Neutrophil (primary cell): ENCODE data around the gene RANBP10.
A peak's percentile ranks its signal among the peaks of the same experiment; 100 is the strongest.

ENCODE experiments used
- H3K27ac ChIP-seq: fragments of 200-600 bp; sonication (generic); 2 replicates; pipeline ENCODE4 v1.5.1; 2016; ENCODE audit warnings: mild to moderate bottlenecking, moderate library complexity
- H3K27me3 ChIP-seq: fragments of 200-600 bp; sonication (generic); 2 replicates; pipeline ENCODE4 v1.6.0; 2016; ENCODE audit warnings: mild to moderate bottlenecking
- H3K36me3 ChIP-seq: fragments of 200-600 bp; sonication (generic); 2 replicates; pipeline ENCODE4 v1.5.1; 2017
- H3K4me1 ChIP-seq, 2 experiments: fragments of 200-600 bp in 1 of 2; sonication (generic) in 1 of 2; 1 replicate in 1 of 2; 2 replicates in 1 of 2; pipeline versions ENCODE4 v1.5.1 to v1.6.1; 2013 to 2016; ENCODE audit warnings: low read depth in 1 of 2, low read length in 1 of 2, mild to moderate bottlenecking in 1 of 2, moderate library complexity in 1 of 2; ENCODE audit not compliant: control insufficient read depth in 1 of 2, insufficient read depth in 1 of 2
- H3K4me3 ChIP-seq, 2 experiments: fragments of 200-600 bp in 1 of 2; sonication (generic) in 1 of 2; 1 replicate in 1 of 2; 2 replicates in 1 of 2; pipeline ENCODE4 v1.5.1; 2013 to 2016; ENCODE audit warnings: low read depth in 1 of 2, low read length in 1 of 2, mild to moderate bottlenecking in 1 of 2, moderate library complexity in 1 of 2
- H3K9me3 ChIP-seq: fragments of 200-600 bp; sonication (generic); 2 replicates; pipeline ENCODE4 v1.5.1; 2016
- CTCF ChIP-seq: fragments of 200-600 bp; sonication (generic); IDR thresholded peaks from 2 replicates; pipeline ENCODE4 v1.5.1; 2016; ENCODE audit warnings: antibody characterized with exemption

The RANBP10 gene

GRCh38 chr16:67806428-67807147 lies at the start of gene RANBP10, which contains the start of gene TSNAXIP1:
Gene RANBP10 (minus strand): TSS chr16:67806560. CDS start chr16:67806536, 24 bp downstream.
Gene TSNAXIP1 (plus strand): TSS chr16:67806889. CDS start chr16:67807150, 261 bp downstream.
- TF ChIP-seq CTCF = peak; percentile 29
- no peaks in the 10 kb centered on the region for H3K27me3 ChIP-seq
- no peaks in the 10 kb centered on the region for H3K9me3 ChIP-seq
- H3K27ac ChIP-seq = peak within 1 kb of the TSS; percentile 84
- H3K36me3 ChIP-seq = no peaks in the 10 kb centered on the region
- peaks cover 25 to 28% of the 10 kb centered on the region in 2 experiments for H3K4me1 ChIP-seq
- H3K4me3 ChIP-seq = peak within 1 kb of the TSS; percentile 80 to 99

- no peak overlapping the region for H3K27ac ChIP-seq
- no peaks in the 10 kb centered on the region for H3K36me3 ChIP-seq
- H3K9me3 ChIP-seq = no peaks in the 10 kb centered on the region
- no peak for TF ChIP-seq CTCF
- no peak overlapping the region for H3K4me3 ChIP-seq
- peaks cover 0 to 4% of the 10 kb centered on the region in 2 experiments for H3K4me1 ChIP-seq
- no peaks in the 10 kb centered on the region for H3K27me3 ChIP-seq
Observed at GRCh38 chr16:67855789-67856188, 49.4 kb upstream of the RANBP10 start.

- H3K9me3 ChIP-seq = no peaks in the 10 kb centered on the region
- H3K36me3 ChIP-seq = no peaks in the 10 kb centered on the region
- H3K4me1 ChIP-seq = peaks cover 0 to 4% of the 10 kb centered on the region in 2 experiments
- H3K27ac ChIP-seq = no peak overlapping the region
- no peak for TF ChIP-seq CTCF
- H3K4me3 ChIP-seq = no peak overlapping the region
- no peaks in the 10 kb centered on the region for H3K27me3 ChIP-seq
Observed at GRCh38 chr16:67853670-67854069, 47.3 kb upstream of the RANBP10 start.

GRCh38 chr16:67848118-67848517 lies 41.8 kb upstream of the RANBP10 start:
- Histone ChIP-seq H3K9me3 (no peaks in the 10 kb centered on the region), H3K4me1 (peaks cover 30 to 44% of the 10 kb centered on the region in 2 experiments), H3K27me3 (no peaks in the 10 kb centered on the region), H3K27ac (no peak overlapping the region), H3K4me3 (no peak overlapping the region), H3K36me3 (no peaks in the 10 kb centered on the region)
- no peak for TF ChIP-seq CTCF

GRCh38 chr16:67847064-67847861 lies 40.9 kb upstream of the RANBP10 start, which contains the start of gene CENPT:
Gene CENPT (minus strand): TSS chr16:67847693. CDS start chr16:67833859, 13,834 bp downstream.
- no peak for TF ChIP-seq CTCF
- H3K27ac ChIP-seq = peak within 1 kb of the TSS; percentile 85
- H3K36me3 ChIP-seq = no peaks in the 10 kb centered on the region
- H3K9me3 ChIP-seq = no peaks in the 10 kb centered on the region
- H3K27me3 ChIP-seq = no peaks in the 10 kb centered on the region
- peaks cover 36 to 52% of the 10 kb centered on the region in 2 experiments for H3K4me1 ChIP-seq
- peak within 1 kb of the TSS; percentile 95 to 97 for H3K4me3 ChIP-seq
